ENCODE measurements around the gene RPS6KB1. TPM values are rescaled to one million over a fixed set of nuclear protein-coding genes. Genes with fewer than 3 reads are reported as not detected.

RPS6KB1 gene
- total and polyA plus RNA-seq, 2 of the 8 experiments (the other 6 are each of a cell fraction or from before 2014, with no cell fraction given), result 3.4 to 28.4 TPM

DNA sequence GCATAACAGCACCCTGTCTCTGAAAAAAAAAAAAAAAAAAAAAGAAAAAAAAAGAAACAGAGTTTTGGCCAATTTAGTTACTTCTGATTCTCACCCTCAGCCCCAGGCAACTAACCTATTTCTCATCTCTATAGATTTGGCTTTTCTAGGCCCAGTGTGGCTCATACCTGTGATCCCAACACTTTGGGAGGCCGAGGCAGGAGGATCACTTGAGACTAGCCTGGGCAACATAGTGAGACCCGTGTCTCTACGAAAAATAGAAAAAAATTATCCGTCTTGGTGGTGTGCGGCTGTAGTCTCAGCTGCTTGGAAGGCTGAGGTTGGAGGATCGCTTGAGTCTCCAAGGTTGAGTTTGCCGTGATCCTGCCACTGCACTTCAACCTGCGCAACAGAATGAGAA, 8.7 kb downstream of the RPS6KB1 start (continued):
- TF ChIP-seq ATF3 (IDR thresholded peaks at IDR 0.05; ENCODE audit: insufficient read depth, low read depth, low read length), result no peak
- no peak for TF ChIP-seq SP2 (IDR thresholded peaks at IDR 0.05; ENCODE audit: low read length)
- TF ChIP-seq BCL11A (IDR thresholded peaks at IDR 0.05; ENCODE audit: low read depth in 2 of 2, low read length in 2 of 2), result no peak
- TF ChIP-seq TAF1 (IDR thresholded peaks at IDR 0.05; ENCODE audit: low read depth, low read length), result no peak
- no peak for TF ChIP-seq KDM1A (IDR thresholded peaks at IDR 0.05; ENCODE audit: borderline replicate concordance, low read length)
- no peak for TF ChIP-seq YY1 (IDR thresholded peaks at IDR 0.05; ENCODE audit: low read depth, low read length)

Data from H1 (cell line).